ENCODE results near the gene CASKIN1.
"Not testable (repeated sequence)": the region's sequence is repeated elsewhere in the genome, so short reads cannot be mapped to it uniquely, and the experiment has no call there.

Gene CASKIN1

GRCh38 chr16:2155091-2155950, 41.1 kb downstream of the CASKIN1 start, which contains the start of gene TRAF7:
Gene TRAF7 (plus strand): TSS chr16:2155782. CDS start chr16:2163921, 8,139 bp downstream.
- peak; percentile 100 for DNase-seq

GRCh38 chr16:2154533-2155090, 41.8 kb downstream of the CASKIN1 start:
- no peak for DNase-seq

DNA sequence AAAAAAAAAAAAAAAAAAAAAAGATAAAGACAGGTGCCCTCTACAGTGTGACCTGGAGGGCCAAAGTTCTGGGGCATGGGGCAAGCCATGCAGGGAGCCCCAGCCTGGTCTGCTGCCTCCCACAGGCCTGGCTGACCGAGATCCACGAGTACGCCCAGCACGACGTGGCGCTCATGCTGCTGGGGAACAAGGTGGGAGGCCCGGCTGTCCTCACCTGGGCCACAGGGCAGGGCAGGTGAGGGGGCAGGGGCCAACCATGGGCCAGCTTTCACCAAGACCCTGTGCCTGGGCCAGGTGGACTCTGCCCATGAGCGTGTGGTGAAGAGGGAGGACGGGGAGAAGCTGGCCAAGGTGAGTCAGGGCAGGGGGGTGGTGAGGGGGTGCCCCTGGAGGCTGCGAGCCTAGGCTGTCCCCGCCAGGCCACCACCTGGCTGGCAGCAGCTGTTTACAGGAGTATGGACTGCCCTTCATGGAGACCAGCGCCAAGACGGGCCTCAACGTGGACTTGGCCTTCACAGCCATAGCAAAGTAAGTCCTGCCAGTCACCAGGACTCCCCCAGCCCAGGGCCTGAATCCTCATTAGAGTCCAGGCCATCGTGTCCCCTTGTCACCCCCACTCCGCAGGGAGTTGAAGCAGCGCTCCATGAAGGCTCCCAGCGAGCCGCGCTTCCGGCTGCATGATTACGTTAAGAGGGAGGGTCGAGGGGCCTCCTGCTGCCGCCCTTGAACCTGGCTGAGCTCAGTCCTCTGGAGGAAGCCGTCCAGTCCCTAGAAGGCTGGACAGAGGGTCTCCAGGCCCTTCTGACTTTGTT, 43.5 kb downstream of the CASKIN1 start:
- no peak for DNase-seq

DNA sequence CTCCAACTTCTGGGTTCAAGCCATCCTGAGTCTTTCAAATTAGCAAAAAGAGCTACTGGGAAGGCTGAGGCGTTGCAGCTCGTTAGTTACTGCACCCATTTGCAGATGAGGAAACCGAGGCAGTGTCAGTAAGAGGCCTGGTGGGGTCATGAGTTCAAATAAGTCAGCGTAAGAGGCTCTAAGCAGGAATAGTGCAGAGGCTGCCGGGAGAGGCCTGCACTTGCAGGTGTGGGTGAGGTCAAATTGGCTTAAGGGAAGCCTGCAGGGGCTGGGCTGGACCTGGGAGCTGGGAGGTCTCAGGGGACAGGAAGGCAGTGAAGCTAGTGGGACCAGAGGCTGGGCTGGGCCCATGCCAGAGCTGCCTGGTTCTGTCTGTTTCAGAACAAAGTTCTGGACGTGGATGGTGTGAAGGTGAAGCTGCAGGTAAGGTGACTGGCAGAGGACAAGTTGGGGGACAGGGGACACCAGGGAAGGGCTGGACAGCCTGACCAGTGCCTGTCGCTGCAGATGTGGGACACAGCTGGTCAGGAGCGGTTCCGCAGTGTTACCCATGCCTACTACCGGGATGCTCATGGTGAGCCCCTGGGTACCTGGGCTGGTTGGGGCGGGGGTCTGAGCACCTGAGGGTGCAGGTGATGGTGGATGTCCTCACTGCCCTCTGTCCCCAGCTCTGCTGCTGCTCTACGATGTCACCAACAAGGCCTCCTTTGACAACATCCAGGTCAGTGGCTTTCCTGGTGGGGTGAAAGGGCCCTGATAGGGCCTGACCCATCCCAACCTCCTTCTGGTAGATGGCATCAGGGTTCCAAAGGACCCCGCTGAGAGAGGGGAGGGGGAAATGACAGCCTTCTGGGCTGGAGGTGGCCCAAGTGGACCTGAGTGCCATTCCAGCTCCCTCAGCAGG, 45.0 kb downstream of the CASKIN1 start:
- DNase-seq: no peak

DNA sequence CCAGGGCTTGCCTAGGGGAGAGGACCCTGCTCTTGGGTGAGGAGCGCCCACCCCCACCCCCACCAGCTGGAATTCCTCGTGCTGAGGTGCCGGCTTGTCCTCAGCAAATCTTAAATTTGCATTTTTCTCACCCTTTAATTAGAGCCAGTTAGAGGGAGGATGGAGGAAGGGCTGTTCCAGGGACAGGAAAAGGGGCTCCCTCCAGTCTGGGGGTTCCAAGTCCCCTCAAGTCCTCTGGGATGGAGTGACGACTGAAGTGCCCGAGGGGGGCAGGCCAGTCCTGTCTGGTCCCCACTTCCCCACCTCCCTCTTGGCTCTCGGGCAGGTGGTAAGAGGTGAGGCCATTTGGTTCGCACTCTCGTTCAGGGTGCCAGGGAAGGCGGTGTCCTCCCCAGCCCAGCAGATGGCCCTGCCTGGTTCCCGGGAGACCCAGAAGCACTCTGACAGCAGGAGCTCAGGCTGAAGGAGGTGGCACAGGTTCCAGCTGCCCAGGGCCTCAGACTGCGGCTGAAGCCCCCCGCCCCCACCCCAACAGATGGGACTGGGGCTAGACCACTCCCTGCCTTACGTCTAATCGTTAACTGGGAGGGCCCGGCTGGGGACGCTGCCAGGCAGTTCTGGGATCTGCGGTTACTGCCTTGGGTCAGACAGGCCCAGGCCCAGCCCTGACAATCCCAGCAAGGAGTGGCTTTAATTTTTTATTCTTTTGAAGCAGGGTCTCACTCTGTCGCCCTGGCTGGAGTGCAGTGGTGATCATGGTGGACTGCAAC, 45.8 kb downstream of the CASKIN1 start:
- DNase-seq: no peak

DNA sequence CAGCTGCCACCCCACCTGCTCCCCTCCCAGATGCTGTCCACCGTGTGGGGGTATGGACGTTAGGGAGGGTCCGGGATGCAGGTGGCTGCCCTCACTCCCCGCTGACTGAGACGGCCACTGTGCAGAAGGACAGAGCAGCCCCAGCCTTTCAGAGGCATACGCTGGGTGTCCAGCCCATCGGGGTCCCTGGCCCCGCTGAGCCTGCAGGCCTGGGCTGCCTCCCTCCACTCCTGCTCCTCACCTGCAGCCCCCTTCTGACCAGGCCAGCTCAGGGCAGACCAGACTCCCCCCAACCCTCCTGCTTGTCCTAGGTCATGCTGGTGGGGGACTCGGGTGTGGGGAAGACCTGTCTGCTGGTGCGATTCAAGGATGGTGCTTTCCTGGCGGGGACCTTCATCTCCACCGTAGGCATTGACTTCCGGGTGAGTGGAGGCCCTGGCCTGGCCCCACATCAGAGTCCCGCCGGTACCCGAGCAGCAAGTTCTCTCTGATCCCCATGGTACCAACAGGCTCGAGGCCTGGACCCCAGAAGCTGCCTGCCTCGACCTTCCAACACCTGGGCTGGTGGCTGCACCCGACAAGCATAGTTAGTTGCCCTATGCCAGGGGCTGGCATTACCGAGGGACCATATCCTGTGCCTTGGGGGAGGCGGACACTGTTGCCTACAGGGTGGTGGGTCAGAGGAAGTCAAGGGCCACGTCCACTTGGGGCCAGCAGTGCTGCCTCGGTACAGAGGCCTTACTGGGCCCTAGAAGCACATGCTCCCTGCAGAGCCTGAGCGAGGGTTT, 46.6 kb downstream of the CASKIN1 start:
- DNase-seq: no peak

DNA sequence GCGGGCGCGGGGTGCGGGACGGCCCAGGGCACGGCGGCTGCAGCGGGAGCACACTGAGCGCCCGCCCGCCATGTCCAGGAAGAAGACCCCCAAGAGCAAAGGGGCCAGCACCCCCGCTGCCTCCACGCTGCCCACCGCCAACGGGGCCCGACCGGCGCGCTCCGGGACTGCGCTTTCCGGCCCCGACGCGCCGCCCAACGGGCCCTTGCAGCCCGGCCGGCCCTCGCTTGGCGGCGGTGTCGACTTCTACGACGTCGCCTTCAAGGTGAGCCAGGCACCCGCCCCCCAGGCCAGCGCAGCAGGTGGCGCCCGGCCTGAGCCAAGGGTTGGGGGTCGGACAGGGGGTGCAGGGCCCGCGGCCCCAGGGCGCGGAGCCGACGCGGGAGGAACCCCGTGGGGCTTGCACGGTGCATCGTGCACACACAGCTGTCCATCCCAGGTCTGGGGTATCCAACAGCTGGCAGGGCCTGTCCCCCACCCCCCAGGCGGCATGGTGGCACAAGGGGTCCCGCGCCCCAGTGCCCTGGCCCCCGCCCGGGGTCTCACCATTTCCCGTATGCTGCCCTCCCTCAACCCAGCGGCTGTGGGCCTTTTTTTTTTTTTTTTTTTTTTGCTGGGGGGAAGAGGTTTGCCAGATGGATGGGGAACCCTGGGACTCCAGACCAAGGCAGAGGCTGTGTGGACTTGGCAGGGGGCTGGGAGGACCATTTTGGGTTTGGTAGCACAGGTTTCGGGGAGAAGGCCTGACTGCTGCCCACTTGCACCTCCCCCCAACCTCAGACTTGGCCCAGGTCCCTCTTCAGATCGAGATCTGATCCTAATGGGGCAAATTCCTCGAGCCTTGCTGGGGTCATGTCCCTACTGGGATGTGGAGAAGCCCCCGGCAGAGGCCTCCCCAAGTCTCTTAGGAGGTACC, 47.4 kb downstream of the CASKIN1 start:
- peak; percentile 20 for DNase-seq

DNA sequence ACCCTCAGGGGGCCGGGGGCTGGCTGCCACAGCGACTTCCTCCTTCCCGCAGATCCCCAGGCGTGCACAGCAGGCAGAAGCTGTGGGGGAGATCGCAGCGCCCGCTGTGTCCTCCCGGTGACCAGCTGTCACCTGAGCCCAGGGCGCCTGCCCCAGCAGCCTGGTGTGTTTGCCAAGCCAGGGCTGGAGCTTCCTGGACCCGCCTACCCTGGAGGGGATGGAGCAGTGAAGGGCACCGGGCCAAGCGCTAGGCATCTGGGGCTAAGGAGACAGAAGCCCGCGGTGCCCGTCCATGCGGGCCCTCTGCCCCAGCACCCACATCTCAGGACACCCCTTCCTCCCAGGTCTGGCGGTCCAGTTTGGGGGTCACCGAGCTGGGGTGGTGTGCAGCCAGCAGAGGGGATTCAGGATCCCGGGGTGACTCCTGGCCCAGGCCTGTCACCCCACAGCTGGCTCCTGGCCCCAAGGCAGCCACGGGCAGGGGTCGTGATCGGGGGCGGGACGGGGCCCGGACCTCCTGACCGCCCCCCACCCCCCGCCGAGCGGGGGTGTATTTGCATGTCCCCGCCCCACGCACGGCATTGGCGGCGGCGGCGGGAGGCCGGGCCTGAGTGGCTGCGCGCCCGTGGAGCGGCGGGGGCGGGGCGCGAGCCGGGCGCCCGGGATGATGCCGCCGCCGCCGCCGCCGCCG, 48.3 kb downstream of the CASKIN1 start, which contains the start of gene RAB26:
Gene RAB26, plus strand, starts transcription at position 645 of the 691 bp plus-strand sequence. CDS start 159 bp downstream, outside the sequence.
- peak; percentile 61 for DNase-seq

DNA sequence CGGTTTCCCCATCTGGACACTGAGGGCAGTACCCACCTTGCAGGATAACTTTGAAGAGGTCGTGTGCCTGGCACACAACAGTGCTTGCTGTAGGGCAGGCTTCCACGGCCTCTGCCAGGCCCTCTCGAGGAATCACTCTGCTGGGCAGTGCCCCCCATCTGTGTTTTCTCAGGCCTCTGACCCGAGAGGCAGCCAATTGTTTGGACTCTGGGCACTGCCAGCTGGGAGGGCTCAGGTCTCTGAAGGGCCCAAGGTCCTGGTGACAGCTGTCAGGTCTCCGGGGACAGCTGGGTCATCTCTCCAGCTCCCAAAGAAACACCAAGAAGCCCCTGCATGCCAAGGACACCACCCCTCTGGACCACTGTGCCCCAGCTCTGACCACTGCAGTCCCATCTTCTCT, 49.0 kb downstream of the CASKIN1 start:
- no peak for DNase-seq

DNA sequence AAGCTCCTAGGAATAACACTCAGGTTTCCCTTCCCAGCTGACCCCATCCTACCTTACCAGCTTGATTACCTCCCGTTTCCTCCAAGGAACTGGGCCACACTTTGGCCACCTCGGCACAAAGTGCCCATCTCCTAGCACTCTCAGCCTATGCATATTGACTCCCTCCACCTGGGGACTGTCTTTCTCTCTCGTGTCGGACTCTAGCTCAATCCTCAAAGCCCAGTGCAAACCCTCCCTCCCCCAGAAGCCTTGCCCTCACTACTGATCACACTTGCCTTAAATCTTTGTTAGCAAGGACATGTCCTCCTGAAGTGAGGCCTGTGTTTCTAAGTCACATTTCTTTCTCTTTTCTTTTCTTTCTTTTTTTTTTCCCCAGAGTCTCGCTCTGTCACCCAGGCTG, 50.6 kb downstream of the CASKIN1 start:
- no peak for DNase-seq

DNA sequence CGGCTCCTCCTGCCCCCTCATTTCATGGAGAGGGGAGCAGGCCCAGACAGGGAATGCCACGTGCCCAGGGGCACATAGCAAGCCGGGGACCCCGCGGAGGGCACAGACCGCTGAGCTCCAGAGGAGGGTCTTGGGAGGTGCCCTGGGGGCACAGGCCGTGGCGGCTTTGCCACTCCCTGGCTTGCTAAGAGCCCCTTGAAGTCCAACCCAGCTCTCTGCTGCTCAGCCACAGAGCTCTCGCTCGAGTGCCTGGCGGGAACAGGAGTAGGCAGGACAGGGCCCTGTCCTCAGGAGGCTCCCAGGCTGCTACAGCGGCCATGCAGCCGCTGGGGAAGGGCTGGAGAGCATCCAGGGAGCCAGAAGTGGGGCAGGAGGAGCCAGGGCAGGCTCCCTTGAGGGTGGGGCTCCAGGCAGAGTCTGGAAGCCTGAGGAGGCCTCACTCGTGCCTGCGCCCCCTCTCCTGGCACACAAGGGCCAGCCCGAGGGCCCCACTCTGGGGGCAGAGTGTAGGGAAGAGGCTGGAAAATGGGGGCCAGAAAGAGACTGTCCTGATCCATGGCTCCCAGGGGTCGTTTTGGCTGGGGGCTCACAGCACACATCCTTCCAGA, 52.4 kb downstream of the CASKIN1 start:
- DNase-seq: no peak

GRCh38 chr16:2142942-2143877, 53.2 kb downstream of the CASKIN1 start:
- no peak for DNase-seq

- DNase-seq: peak; percentile 99
These were observed 60.5 kb downstream of the CASKIN1 start, which contains the start of gene PKD1 for GRCh38 chr16:2135770-2136490. Gene PKD1 (minus strand): TSS chr16:2135898. CDS start chr16:2135689, 209 bp downstream.

DNA sequence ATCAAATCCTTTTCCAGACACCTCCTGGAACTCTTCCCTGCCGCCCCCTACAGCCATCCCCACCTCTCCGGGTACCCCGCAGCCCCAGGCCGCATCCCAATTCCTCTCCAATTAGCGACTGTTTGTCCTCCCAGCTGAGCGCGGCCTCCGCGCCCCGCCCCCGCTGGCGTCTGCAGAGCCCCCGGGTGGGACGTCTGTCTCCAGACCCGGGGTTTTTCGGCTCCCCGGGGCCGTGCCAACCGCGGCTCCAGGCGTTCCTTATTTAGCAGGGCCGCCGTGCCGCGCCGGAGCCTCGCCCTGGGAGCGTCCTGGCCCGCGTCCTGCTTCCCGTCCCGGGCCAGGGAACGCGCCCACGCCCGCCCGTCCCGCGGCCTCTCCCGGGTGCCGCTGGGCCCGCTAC, 61.3 kb downstream of the CASKIN1 start:
- not testable (repeated sequence) for DNase-seq

DNA sequence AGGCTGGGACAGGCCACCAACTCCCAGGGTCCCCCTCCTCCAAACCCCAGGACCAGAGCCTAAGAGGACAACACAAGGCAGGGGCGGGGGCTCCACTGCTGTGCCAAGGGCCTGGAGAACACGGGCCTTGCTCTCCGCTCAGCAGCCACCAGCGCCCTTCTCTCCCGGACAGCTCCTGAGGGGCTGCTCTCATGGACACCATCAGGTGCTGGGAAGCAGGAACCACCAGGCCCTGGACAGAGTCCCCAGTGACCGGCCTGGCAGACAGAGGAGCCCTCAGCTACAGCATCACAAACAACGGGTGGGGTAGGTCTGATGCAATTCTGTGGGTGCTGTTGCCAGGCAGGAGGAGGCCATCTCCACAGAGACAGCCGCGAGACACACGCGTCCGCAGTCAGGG, 62.6 kb downstream of the CASKIN1 start:
- not testable (repeated sequence) for DNase-seq

- DNase-seq: not testable (repeated sequence)
These were observed 66.4 kb downstream of the CASKIN1 start for GRCh38 chr16:2129890-2130447.
